ENCODE data around the gene RHBDD1. TPM values are rescaled to one million over a fixed set of nuclear protein-coding genes. Genes with fewer than 3 reads are reported as not detected.

Gene RHBDD1
- total RNA-seq, 2 experiments from 2014 or later = 23.4 to 29.5 TPM

- no peaks in the 10 kb centered on the region for H3K4me1 Mint-ChIP-seq (ENCODE audit: low read depth)
- ChIA-PET POLR2A (no interaction called here), CTCF (no interaction called here)
- DNase-seq (no peak), ATAC-seq (no peak)
- no peak overlapping the region for H3K4me3 Mint-ChIP-seq
- no peak overlapping the region for H3K27ac Mint-ChIP-seq
- H3K27me3 Mint-ChIP-seq (ENCODE audit: low read depth) = no peaks in the 10 kb centered on the region
- peaks cover 11% of the 10 kb centered on the region for H3K36me3 Mint-ChIP-seq (ENCODE audit: low read depth)
- H3K9me3 Mint-ChIP-seq (ENCODE audit: insufficient read depth) = no peaks in the 10 kb centered on the region
Measured at GRCh38 chr2:226892729-226893128, 56.9 kb downstream of the RHBDD1 start.

GRCh38 chr2:226893216-226893615 is 57.4 kb downstream of the RHBDD1 start:
- ATAC-seq = no peak
- peaks cover 11% of the 10 kb centered on the region for H3K36me3 Mint-ChIP-seq (ENCODE audit: low read depth)
- H3K27me3 Mint-ChIP-seq (ENCODE audit: low read depth) = no peaks in the 10 kb centered on the region
- H3K4me3 Mint-ChIP-seq = no peak overlapping the region
- no peaks in the 10 kb centered on the region for H3K9me3 Mint-ChIP-seq (ENCODE audit: insufficient read depth)
- H3K27ac Mint-ChIP-seq = no peak overlapping the region
- no peaks in the 10 kb centered on the region for H3K4me1 Mint-ChIP-seq (ENCODE audit: low read depth)
- DNase-seq = no peak
- ChIA-PET CTCF (no interaction called here), POLR2A (no interaction called here)

DNA sequence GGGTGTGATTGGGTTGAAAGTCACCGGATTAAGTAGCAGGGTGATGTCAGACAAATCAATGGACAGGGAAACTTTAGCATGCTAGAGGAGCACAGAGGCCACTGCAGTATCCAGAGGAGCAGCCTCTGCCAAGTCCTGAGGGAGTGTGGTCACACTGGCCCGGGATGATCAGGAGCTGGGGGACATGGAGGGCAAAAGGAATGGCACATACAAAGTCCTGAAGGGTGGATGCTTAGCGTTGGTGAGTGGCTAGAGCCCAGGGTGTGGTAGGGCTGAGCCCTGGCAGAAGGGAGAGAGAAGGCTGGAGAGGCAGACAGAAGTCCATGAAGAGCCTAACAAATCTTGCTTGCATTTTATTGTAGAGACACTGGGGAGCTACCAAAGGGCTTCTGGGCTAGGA is 58.9 kb downstream of the RHBDD1 start:
- ChIA-PET POLR2A (no interaction called here), CTCF (no interaction called here)
- Mint-ChIP-seq H3K36me3 (ENCODE audit: low read depth) (peaks cover 11% of the 10 kb centered on the region), H3K4me3 (no peak overlapping the region), H3K9me3 (ENCODE audit: insufficient read depth) (no peaks in the 10 kb centered on the region), H3K4me1 (ENCODE audit: low read depth) (no peaks in the 10 kb centered on the region), H3K27me3 (ENCODE audit: low read depth) (no peaks in the 10 kb centered on the region), H3K27ac (no peak overlapping the region)
- ATAC-seq = no peak
- DNase-seq = no peak

GRCh38 chr2:226895579-226895978 is 59.7 kb downstream of the RHBDD1 start:
- CTCF ChIA-PET = no interaction called here
- no peaks in the 10 kb centered on the region for H3K4me1 Mint-ChIP-seq (ENCODE audit: low read depth)
- H3K27ac Mint-ChIP-seq = no peak overlapping the region
- POLR2A ChIA-PET = no interaction called here
- DNase-seq (no peak), ATAC-seq (no peak)
- no peak overlapping the region for H3K4me3 Mint-ChIP-seq
- no peaks in the 10 kb centered on the region for H3K9me3 Mint-ChIP-seq (ENCODE audit: insufficient read depth)
- no peaks in the 10 kb centered on the region for H3K27me3 Mint-ChIP-seq (ENCODE audit: low read depth)
- peaks cover 11% of the 10 kb centered on the region for H3K36me3 Mint-ChIP-seq (ENCODE audit: low read depth)

DNA sequence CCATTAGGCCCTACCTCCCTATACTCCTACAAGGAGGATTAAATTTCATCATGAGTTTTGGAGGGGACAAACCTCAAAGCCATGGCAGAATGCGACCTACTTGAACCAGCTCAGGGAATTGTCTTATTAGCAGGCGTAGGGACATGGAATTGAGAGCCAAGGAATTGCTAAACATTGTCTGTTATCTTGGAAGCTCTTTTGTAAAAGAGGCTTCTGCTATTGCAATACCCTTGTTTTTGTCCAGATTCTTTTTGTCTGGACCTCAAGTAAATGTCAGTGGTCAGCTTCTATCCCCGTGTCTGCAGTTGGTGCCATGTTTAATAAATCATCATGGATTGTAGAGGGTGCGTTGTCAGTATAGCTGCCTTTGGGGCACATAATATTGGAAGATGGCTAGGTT is 62.3 kb downstream of the RHBDD1 start:
- H3K9me3 Mint-ChIP-seq (ENCODE audit: insufficient read depth) = no peaks in the 10 kb centered on the region
- DNase-seq (no peak), ATAC-seq (no peak)
- peaks cover 8% of the 10 kb centered on the region for H3K4me1 Mint-ChIP-seq (ENCODE audit: low read depth)
- H3K36me3 Mint-ChIP-seq (ENCODE audit: low read depth) = peaks cover 11% of the 10 kb centered on the region
- H3K27ac Mint-ChIP-seq = no peak overlapping the region
- H3K27me3 Mint-ChIP-seq (ENCODE audit: low read depth) = no peaks in the 10 kb centered on the region
- CTCF ChIA-PET = no interaction called here
- POLR2A ChIA-PET = no interaction called here
- H3K4me3 Mint-ChIP-seq = no peak overlapping the region

GRCh38 chr2:226898897-226899296 is 63.0 kb downstream of the RHBDD1 start:
- Mint-ChIP-seq H3K9me3 (ENCODE audit: insufficient read depth) (no peaks in the 10 kb centered on the region), H3K36me3 (ENCODE audit: low read depth) (peaks cover 11% of the 10 kb centered on the region), H3K4me3 (no peak overlapping the region), H3K27me3 (ENCODE audit: low read depth) (no peaks in the 10 kb centered on the region), H3K4me1 (ENCODE audit: low read depth) (peaks cover 13% of the 10 kb centered on the region), H3K27ac (no peak overlapping the region)
- POLR2A ChIA-PET = no interaction called here
- CTCF ChIA-PET = no interaction called here
- ATAC-seq (no peak), DNase-seq (no peak)

DNA sequence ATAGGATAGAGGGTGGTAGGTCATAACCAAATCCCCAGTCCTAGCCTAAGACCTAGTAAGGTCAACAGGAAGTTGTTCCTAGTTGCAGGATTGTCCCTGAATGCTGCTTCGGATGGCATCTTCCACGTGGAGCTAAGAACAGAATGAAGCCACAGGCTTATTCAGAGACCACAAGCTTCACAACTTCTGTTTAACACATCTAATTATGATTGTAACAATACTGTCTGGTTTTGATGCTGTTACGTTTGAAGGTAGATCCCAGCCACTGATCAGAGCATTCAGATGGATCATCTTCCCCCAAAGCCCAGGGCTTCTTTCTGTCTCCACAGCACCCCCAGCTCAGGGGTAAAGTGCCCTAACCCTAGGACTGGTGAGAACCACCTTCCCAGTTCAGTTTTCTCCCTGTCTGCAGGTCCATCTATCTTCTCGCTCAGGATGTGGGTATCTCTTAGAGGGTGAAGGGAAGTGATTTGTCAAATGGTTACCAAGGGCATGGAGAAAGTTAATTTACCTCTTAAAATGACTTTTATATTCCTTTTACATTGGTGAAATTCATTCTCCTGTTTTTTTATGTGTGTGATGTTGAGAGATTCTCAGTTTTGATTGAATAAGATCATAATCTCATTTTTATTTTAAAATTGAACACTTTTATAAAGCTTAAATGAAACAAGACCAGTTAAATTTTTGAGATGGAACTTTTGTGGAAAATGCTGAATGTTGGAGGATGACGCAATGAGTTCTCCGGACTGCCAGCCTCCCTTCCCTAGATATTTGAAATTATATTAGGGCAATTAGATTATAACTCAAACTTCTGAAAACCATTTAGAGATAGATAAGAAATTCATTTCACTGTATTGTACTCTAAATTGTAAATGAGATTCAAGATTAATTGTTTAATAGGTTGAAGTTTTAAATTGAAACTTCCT is 66.5 kb downstream of the RHBDD1 start:
- no peak overlapping the region for H3K27ac Mint-ChIP-seq
- POLR2A ChIA-PET = interaction anchor here (0.6 kb wide), 1 partner anchor 11 kb away, joined by 3 read pairs; no protein-coding TSS in a partner anchor
- no peak for ATAC-seq
- DNase-seq = no peak
- H3K9me3 Mint-ChIP-seq (ENCODE audit: insufficient read depth) = no peaks in the 10 kb centered on the region
- no peak overlapping the region for H3K4me3 Mint-ChIP-seq
- H3K27me3 Mint-ChIP-seq (ENCODE audit: low read depth) = no peaks in the 10 kb centered on the region
- CTCF ChIA-PET = no interaction called here
- H3K36me3 Mint-ChIP-seq (ENCODE audit: low read depth) = peaks cover 8% of the 10 kb centered on the region
- H3K4me1 Mint-ChIP-seq (ENCODE audit: low read depth) = peaks cover 44% of the 10 kb centered on the region

GRCh38 chr2:226903179-226903578 is 67.3 kb downstream of the RHBDD1 start:
- ATAC-seq = no peak
- H3K27me3 Mint-ChIP-seq (ENCODE audit: low read depth) = no peaks in the 10 kb centered on the region
- peaks cover 44% of the 10 kb centered on the region for H3K4me1 Mint-ChIP-seq (ENCODE audit: low read depth)
- ChIA-PET POLR2A (no interaction called here), CTCF (no interaction called here)
- no peak for DNase-seq
- no peak overlapping the region for H3K4me3 Mint-ChIP-seq
- peaks cover 7% of the 10 kb centered on the region for H3K36me3 Mint-ChIP-seq (ENCODE audit: low read depth)
- H3K9me3 Mint-ChIP-seq (ENCODE audit: insufficient read depth) = no peaks in the 10 kb centered on the region
- H3K27ac Mint-ChIP-seq = no peak overlapping the region

GRCh38 chr2:226904592-226904991 is 68.7 kb downstream of the RHBDD1 start:
- no peak for DNase-seq

DNA sequence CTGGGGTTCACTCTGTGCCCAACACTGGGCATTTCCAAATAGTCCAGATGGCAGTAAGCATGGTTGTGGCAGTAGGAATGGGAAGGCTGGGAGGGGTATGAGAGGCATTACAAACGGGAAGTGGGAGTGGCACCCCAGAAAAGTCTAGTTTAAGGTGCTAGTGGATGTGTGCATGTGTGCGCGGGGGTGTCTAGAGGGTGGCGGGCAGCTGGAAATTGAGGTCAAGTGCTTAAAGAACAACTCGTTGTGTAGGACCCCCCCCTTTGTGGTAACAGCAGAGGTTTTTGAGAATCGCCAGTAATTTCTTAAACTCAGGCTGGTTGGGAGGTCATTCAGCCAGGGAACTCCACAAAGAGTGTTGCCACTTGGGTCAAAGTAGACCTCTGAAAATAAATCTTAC is 69.9 kb downstream of the RHBDD1 start:
- DNase-seq = no peak
- Mint-ChIP-seq H3K9me3 (ENCODE audit: insufficient read depth) (no peaks in the 10 kb centered on the region), H3K4me1 (ENCODE audit: low read depth) (peaks cover 44% of the 10 kb centered on the region), H3K36me3 (ENCODE audit: low read depth) (peaks cover 10% of the 10 kb centered on the region), H3K27ac (no peak overlapping the region), H3K4me3 (no peak overlapping the region), H3K27me3 (ENCODE audit: low read depth) (no peaks in the 10 kb centered on the region)
- POLR2A ChIA-PET = interaction anchor here (1.2 kb wide), 1 partner anchor 71 kb away, joined by 3 read pairs; no protein-coding TSS in a partner anchor
- CTCF ChIA-PET = interaction anchor here (1.8 kb wide), 1 partner anchor 103 kb away, joined by 8 read pairs; no protein-coding TSS in a partner anchor
- no peak for ATAC-seq

More at GRCh38 chr2:226904592-226904991, 68.7 kb downstream of the RHBDD1 start:
- no peak overlapping the region for H3K4me3 Mint-ChIP-seq
- H3K4me1 Mint-ChIP-seq (ENCODE audit: low read depth) = peaks cover 44% of the 10 kb centered on the region
- ATAC-seq = peak; percentile 27
- no peak overlapping the region for H3K27ac Mint-ChIP-seq
- H3K36me3 Mint-ChIP-seq (ENCODE audit: low read depth) = peaks cover 10% of the 10 kb centered on the region
- no peaks in the 10 kb centered on the region for H3K27me3 Mint-ChIP-seq (ENCODE audit: low read depth)
- ChIA-PET CTCF (interaction anchor here (1.8 kb wide), 1 partner anchor 102 kb away, joined by 8 read pairs; no protein-coding TSS in a partner anchor), POLR2A (interaction anchor here (1.2 kb wide), 1 partner anchor 69 kb away, joined by 3 read pairs; no protein-coding TSS in a partner anchor)
- H3K9me3 Mint-ChIP-seq (ENCODE audit: insufficient read depth) = no peaks in the 10 kb centered on the region

DNA sequence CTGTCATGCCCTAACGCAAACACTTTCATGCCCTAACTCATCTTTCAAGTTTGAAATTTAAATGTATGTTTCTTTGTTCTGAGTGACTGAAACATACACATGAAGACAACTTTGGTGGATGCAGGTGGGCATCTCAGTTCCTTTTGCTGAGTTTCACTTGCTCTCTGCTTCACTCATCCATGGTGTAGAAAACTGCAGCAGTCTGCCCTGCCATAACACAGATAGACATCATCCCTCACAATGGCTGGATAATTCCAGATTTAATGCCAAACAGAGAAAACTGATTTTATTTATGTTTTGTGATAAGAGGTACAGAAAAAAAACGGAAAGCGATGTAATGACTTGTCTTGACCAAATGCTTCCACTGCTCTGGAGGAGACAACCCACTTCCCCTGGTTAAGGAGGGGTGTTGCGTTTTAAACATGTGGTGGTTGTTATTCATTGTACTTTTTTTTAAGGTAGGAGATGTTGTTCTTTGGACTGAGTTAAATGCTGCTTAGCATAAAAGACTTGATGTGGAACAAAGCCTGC is 70.4 kb downstream of the RHBDD1 start:
- Mint-ChIP-seq H3K27me3 (ENCODE audit: low read depth) (no peaks in the 10 kb centered on the region), H3K4me1 (ENCODE audit: low read depth) (peaks cover 44% of the 10 kb centered on the region), H3K36me3 (ENCODE audit: low read depth) (peaks cover 13% of the 10 kb centered on the region), H3K4me3 (peak overlapping the region; percentile 42), H3K27ac (peak overlapping the region; percentile 68), H3K9me3 (ENCODE audit: insufficient read depth) (no peaks in the 10 kb centered on the region)
- ChIA-PET POLR2A (no interaction called here), CTCF (interaction anchor here (1.8 kb wide), 1 partner anchor 104 kb away, joined by 8 read pairs; no protein-coding TSS in a partner anchor)
- no peak for DNase-seq
- peak; percentile 66 for ATAC-seq

- POLR2A ChIA-PET = no interaction called here
- Mint-ChIP-seq H3K27me3 (ENCODE audit: low read depth) (no peaks in the 10 kb centered on the region), H3K4me3 (no peak overlapping the region), H3K27ac (no peak overlapping the region), H3K9me3 (ENCODE audit: insufficient read depth) (no peaks in the 10 kb centered on the region), H3K4me1 (ENCODE audit: low read depth) (peaks cover 33% of the 10 kb centered on the region), H3K36me3 (ENCODE audit: low read depth) (peaks cover 20% of the 10 kb centered on the region)
- ATAC-seq (no peak), DNase-seq (no peak)
- CTCF ChIA-PET = interaction anchor here (1.1 kb wide), 1 partner anchor 74 kb away, joined by 3 read pairs; no protein-coding TSS in a partner anchor
Measured at GRCh38 chr2:226909126-226909525, 73.3 kb downstream of the RHBDD1 start.

Measured in activated CD8-positive, alpha-beta T cell treated with anti-CD3 and anti-CD28 coated beads, Interleukin-2, amount 10 ng/mL, durations not matched to agents 7 days and 5 days (primary cell).